ENCODE results near the gene ASB16. TPM values are rescaled to one million over a fixed set of nuclear protein-coding genes. Genes with fewer than 3 reads are reported as not detected.
A peak's percentile ranks its signal among the peaks of the same experiment; 100 is the strongest.

ASB16 gene
- total and polyA plus RNA-seq, 9 of the 15 experiments (the other 6 are each of a cell fraction or from before 2014, with no cell fraction given), result 0.03 to 0.07 TPM; not detected in 7

DNA sequence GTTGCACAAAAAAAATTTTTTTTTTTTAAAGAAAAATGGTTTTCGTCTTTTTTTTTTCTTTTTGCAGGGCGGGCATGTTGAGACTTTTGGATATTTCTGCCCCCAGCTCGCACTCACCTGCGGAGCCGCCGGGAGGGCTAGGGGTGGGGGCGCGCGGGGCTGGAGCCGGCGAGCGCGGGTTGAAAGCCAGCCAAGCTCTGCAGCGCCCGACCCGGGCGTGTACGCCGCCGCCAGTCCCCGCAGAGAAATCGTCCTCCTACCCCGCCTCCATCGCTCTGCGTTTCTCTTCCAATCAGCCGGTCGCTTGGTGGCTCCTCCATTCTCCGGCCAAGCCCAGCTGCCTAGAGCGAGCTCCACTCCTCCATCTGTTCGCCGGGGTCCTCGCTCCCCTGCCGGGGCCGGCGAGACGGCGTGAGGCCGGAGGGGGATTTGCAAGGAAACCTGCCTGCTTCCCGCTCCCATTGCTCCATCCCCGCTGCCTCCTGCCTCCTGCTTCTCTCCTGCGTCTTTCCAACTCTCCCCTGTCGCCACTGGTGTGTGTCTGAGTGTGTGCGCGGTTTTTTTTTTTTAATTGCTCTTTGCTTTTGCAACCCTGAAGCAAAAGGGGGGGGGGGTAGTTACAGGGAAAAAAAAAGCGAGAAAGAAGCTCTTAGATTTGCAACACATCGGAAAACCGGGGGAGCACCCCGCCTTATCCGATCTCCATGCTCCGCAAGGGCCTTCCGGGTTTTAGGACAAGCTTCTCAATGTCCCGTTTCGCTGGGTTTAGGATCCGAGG, 50.8 kb downstream of the ASB16 start (continued):
- TF ChIP-seq ZKSCAN8 (CRISPR knock-in tag; IDR thresholded peaks at IDR 0.05) (no peak), TAL1 (IDR thresholded peaks at IDR 0.05) (no peak), CEBPB (tag; IDR thresholded peaks at IDR 0.05) (peak; percentile 47), ZNF311 (CRISPR knock-in tag; IDR thresholded peaks at IDR 0.05) (no peak), NFRKB (IDR thresholded peaks at IDR 0.05; ENCODE audit: low read depth) (peak; percentile 40; the same call in 1 of the 2 replicates), CBX3 (IDR thresholded peaks at IDR 0.05; ENCODE audit: borderline replicate concordance in 1 of 2, low read length in 2 of 2) (peak in 1 of 2 experiments; percentile 17; a peak in 1 of 3 replicates), FOXA3 (CRISPR knock-in tag; conservative IDR thresholded peaks at IDR 0.05 in 1 of 2, IDR thresholded peaks at IDR 0.05 in 1 of 2) (no peak), MED1 (CRISPR knock-in tag; IDR thresholded peaks at IDR 0.05; ENCODE audit: borderline replicate concordance) (no peak), SRSF3 (IDR thresholded peaks at IDR 0.05; ENCODE audit: insufficient read depth, low read length) (no peak), ZNF3 (CRISPR knock-in tag; IDR thresholded peaks at IDR 0.05) (no peak)
- TF ChIP-seq, protein P1, sequence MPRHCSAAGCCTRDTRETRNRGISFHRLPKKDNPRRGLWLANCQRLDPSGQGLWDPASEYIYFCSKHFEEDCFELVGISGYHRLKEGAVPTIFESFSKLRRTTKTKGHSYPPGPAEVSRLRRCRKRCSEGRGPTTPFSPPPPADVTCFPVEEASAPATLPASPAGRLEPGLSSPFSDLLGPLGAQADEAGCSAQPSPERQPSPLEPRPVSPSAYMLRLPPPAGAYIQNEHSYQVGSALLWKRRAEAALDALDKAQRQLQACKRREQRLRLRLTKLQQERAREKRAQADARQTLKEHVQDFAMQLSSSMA (CRISPR knock-in tag; IDR thresholded peaks at IDR 0.05), result no peak
- TF ChIP-seq, protein P2, sequence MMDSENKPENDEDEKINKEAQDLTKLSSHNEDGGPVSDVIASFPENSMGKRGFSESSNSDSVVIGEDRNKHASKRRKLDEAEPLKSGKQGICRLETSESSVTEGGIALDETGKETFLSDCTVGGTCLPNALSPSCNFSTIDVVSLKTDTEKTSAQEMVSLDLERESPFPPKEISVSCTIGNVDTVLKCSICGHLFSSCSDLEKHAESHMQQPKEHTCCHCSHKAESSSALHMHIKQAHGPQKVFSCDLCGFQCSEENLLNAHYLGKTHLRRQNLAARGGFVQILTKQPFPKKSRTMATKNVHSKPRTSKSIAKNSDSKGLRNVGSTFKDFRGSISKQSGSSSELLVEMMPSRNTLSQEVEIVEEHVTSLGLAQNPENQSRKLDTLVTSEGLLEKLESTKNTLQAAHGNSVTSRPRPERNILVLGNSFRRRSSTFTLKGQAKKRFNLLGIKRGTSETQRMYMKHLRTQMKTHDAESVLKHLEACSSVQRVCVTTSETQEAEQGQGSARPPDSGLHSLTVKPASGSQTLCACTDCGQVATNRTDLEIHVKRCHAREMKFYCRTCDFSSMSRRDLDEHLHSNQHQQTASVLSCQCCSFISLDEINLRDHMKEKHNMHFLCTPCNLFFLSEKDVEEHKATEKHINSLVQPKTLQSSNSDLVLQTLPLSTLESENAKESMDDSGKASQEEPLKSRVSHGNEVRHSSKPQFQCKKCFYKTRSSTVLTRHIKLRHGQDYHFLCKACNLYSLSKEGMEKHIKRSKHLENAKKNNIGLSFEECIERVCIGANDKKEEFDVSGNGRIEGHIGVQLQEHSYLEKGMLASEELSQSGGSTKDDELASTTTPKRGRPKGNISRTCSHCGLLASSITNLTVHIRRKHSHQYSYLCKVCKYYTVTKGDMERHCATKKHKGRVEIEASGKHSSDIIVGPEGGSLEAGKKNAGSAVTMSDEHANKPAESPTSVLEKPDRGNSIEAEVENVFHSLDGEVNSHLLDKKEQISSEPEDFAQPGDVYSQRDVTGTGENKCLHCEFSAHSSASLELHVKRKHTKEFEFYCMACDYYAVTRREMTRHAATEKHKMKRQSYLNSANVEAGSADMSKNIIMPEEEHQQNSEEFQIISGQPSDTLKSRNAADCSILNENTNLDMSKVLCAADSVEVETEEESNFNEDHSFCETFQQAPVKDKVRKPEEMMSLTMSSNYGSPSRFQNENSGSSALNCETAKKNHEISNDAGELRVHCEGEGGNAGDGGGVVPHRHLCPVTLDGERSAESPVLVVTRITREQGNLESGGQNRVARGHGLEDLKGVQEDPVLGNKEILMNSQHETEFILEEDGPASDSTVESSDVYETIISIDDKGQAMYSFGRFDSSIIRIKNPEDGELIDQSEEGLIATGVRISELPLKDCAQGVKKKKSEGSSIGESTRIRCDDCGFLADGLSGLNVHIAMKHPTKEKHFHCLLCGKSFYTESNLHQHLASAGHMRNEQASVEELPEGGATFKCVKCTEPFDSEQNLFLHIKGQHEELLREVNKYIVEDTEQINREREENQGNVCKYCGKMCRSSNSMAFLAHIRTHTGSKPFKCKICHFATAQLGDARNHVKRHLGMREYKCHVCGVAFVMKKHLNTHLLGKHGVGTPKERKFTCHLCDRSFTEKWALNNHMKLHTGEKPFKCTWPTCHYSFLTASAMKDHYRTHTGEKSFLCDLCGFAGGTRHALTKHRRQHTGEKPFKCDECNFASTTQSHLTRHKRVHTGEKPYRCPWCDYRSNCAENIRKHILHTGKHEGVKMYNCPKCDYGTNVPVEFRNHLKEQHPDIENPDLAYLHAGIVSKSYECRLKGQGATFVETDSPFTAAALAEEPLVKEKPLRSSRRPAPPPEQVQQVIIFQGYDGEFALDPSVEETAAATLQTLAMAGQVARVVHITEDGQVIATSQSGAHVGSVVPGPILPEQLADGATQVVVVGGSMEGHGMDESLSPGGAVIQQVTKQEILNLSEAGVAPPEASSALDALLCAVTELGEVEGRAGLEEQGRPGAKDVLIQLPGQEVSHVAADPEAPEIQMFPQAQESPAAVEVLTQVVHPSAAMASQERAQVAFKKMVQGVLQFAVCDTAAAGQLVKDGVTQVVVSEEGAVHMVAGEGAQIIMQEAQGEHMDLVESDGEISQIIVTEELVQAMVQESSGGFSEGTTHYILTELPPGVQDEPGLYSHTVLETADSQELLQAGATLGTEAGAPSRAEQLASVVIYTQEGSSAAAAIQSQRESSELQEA (IDR thresholded peaks at IDR 0.05; ENCODE audit: low read depth), result no peak
- TF ChIP-seq, protein P3, sequence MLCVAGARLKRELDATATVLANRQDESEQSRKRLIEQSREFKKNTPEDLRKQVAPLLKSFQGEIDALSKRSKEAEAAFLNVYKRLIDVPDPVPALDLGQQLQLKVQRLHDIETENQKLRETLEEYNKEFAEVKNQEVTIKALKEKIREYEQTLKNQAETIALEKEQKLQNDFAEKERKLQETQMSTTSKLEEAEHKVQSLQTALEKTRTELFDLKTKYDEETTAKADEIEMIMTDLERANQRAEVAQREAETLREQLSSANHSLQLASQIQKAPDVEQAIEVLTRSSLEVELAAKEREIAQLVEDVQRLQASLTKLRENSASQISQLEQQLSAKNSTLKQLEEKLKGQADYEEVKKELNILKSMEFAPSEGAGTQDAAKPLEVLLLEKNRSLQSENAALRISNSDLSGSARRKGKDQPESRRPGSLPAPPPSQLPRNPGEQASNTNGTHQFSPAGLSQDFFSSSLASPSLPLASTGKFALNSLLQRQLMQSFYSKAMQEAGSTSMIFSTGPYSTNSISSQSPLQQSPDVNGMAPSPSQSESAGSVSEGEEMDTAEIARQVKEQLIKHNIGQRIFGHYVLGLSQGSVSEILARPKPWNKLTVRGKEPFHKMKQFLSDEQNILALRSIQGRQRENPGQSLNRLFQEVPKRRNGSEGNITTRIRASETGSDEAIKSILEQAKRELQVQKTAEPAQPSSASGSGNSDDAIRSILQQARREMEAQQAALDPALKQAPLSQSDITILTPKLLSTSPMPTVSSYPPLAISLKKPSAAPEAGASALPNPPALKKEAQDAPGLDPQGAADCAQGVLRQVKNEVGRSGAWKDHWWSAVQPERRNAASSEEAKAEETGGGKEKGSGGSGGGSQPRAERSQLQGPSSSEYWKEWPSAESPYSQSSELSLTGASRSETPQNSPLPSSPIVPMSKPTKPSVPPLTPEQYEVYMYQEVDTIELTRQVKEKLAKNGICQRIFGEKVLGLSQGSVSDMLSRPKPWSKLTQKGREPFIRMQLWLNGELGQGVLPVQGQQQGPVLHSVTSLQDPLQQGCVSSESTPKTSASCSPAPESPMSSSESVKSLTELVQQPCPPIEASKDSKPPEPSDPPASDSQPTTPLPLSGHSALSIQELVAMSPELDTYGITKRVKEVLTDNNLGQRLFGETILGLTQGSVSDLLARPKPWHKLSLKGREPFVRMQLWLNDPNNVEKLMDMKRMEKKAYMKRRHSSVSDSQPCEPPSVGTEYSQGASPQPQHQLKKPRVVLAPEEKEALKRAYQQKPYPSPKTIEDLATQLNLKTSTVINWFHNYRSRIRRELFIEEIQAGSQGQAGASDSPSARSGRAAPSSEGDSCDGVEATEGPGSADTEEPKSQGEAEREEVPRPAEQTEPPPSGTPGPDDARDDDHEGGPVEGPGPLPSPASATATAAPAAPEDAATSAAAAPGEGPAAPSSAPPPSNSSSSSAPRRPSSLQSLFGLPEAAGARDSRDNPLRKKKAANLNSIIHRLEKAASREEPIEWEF (CRISPR knock-in tag; IDR thresholded peaks at IDR 0.05), result no peak
